Measurements from ENCODE around the gene ZBED3. TPM values are rescaled to one million over a fixed set of nuclear protein-coding genes. Genes with fewer than 3 reads are reported as not detected.
A peak's percentile ranks its signal among the peaks of the same experiment; 100 is the strongest.

Gene ZBED3, protein sequence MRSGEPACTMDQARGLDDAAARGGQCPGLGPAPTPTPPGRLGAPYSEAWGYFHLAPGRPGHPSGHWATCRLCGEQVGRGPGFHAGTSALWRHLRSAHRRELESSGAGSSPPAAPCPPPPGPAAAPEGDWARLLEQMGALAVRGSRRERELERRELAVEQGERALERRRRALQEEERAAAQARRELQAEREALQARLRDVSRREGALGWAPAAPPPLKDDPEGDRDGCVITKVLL
- 2.3 and 4.3 TPM in 2 replicates for total RNA-seq
- 21.7 and 24.8 TPM in 2 replicates for polyA plus RNA-seq

DNA sequence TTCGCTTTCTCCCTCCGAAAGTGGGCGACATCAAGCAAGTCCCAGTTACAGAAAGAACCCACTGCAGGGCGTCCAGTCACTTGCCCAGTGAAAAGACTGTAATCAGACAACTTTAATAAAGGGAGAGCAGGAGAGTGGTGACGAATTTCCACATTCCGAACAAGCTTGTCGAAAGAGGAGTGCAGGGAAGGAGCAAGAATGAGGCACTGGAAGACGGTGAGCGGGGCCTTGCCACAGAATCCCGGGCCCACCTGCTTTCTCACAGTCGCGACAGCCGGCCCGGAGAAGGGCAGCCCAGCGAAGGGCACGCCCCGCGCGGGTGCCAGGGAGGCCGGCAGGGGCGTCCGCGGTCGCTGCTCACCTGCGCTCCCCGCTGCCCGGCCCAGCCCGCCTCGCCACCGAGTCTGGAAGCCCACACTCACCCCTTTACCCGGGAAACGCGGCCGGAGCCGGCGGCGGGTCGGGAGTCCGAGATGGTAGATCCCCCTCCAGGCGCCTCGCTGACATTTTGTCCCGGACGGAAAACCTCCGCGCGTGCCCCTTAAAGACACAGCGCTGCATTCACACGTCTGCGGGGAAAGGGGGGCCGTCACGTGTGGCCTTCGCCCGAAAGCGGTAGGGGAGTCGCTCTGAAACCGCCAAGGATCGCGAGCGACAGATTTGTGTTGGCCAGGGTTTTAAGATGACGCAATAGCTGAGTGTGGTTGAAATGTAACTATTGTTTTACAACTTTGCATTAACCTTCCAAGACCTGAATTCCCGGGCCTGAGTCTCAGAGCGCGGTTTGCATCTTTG lies at the start of gene ZBED3:
TSS of gene ZBED3 (minus strand) at position 597 of the 795 bp plus-strand sequence. CDS start 9,407 bp downstream, outside the sequence.
- H3K9me3 ChIP-seq (ENCODE audit: low read depth): no peaks in the 10 kb centered on the region
- peak within 1 kb of the TSS; percentile 57 for H3K4me3 ChIP-seq
- H3K27ac ChIP-seq: peak within 1 kb of the TSS; percentile 96
- no peaks in the 10 kb centered on the region for H3K27me3 ChIP-seq
- H3K4me1 ChIP-seq (ENCODE audit: low read depth): peaks cover 15% of the 10 kb centered on the region
- TF ChIP-seq, protein P1, sequence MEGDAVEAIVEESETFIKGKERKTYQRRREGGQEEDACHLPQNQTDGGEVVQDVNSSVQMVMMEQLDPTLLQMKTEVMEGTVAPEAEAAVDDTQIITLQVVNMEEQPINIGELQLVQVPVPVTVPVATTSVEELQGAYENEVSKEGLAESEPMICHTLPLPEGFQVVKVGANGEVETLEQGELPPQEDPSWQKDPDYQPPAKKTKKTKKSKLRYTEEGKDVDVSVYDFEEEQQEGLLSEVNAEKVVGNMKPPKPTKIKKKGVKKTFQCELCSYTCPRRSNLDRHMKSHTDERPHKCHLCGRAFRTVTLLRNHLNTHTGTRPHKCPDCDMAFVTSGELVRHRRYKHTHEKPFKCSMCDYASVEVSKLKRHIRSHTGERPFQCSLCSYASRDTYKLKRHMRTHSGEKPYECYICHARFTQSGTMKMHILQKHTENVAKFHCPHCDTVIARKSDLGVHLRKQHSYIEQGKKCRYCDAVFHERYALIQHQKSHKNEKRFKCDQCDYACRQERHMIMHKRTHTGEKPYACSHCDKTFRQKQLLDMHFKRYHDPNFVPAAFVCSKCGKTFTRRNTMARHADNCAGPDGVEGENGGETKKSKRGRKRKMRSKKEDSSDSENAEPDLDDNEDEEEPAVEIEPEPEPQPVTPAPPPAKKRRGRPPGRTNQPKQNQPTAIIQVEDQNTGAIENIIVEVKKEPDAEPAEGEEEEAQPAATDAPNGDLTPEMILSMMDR (IDR thresholded peaks at IDR 0.05; ENCODE audit: low read depth, low read length): peak; percentile 29
- no peaks in the 10 kb centered on the region for H3K36me3 ChIP-seq
- peak; percentile 74 to 90 for DNase-seq (ENCODE audit: low read depth in 1 of 2, low spot score in 1 of 2)

DNA sequence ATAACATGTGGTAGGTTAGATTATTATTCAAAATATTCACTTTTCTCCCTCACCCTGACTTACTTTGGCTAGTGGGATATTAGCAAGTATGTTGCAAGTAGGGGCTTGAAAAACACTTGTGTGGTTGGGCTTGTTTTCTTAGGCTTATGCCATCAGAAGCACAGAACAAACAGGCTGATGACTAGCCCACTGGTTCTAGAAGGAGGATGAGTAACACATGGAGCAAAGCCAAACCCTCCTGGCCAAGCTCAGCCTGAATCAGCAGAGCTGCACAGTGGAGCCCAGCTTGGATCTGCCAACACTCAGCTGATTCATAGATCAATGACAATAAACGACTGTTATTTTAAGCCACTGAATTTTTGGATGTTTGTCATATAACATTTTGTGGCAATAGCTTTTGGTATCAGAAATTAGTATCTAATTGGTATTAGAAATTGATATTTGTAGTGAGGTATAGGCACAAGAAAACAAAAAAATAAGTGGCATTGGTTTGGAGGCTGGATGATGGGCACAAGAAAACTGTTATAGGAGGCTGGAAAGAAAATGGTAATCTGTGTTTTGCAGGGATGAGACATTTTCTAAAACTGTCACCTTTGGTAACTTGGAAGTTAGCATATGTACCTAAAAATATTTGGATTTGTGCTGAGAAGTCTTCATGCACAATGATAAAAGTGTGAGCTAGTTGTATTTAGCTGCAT lies 46.1 kb upstream of the ZBED3 start:
- Histone ChIP-seq H3K27me3 (no peaks in the 10 kb centered on the region), H3K4me3 (no peak overlapping the region), H3K27ac (no peak overlapping the region), H3K36me3 (no peaks in the 10 kb centered on the region), H3K4me1 (ENCODE audit: low read depth) (no peaks in the 10 kb centered on the region), H3K9me3 (ENCODE audit: low read depth) (no peaks in the 10 kb centered on the region)
- peak in 1 of 2 donors; percentile 97 for DNase-seq (ENCODE audit: low read depth in 1 of 2, low spot score in 1 of 2)
- TF ChIP-seq, protein P1 (IDR thresholded peaks at IDR 0.05; ENCODE audit: low read depth, low read length): no peak

DNA sequence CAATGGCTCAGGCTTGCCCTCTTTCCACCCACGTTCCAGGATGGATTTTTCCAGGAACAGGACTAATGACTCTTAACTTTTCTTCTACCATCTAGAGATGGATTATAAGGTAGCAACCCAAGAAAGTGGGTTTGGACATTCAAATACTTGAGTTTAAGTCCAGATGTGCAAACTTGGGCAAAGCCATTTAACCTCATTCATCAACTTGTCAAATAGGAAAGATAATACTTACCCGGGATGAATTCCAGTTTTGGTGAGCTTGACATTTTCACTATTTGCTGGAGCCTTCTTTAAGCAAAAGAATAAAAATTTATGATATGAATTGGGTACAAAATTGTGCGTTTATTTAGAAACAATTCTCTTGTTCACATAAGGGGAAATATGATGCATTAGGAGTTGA lies 44.3 kb upstream of the ZBED3 start:
- peak in 1 of 2 donors; percentile 38 for DNase-seq (ENCODE audit: low read depth in 1 of 2, low spot score in 1 of 2)
- Histone ChIP-seq H3K36me3 (no peaks in the 10 kb centered on the region), H3K27me3 (no peaks in the 10 kb centered on the region), H3K4me3 (no peak overlapping the region), H3K27ac (no peak overlapping the region), H3K9me3 (ENCODE audit: low read depth) (no peaks in the 10 kb centered on the region), H3K4me1 (ENCODE audit: low read depth) (no peaks in the 10 kb centered on the region)
- TF ChIP-seq, protein P1 (IDR thresholded peaks at IDR 0.05; ENCODE audit: low read depth, low read length): no peak

DNA sequence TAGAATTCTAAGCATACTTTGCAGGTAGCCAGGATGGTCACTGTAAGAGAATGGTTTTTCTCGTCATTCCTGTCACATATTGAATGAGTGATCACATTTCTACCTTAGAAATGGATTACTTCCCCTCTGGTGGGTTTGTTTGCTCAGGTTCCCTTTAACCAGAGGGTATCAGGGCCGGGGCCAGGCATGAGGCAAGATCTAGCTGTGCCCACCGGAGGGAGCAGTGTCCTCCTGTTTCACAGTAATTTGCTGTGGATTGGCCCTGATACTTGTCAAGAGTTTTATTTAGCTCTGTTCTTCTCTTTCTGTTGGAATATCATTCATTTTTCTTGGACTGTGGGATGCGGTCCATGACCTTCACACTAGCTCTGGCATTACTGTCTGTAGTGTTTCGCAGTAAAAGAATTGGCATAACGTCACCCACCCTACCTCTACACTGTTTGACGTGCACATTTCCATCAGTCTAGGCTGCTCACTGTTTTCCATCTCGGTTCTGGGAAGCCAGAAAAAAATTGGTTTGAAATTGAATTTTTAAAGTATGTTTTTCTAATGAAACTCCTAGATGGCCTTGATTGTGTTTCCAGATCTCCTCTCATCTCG lies 42.4 kb upstream of the ZBED3 start:
- TF ChIP-seq, protein P1 (IDR thresholded peaks at IDR 0.05; ENCODE audit: low read depth, low read length): peak; percentile 50
- Histone ChIP-seq H3K36me3 (no peaks in the 10 kb centered on the region), H3K4me1 (ENCODE audit: low read depth) (no peaks in the 10 kb centered on the region), H3K4me3 (no peak overlapping the region), H3K27ac (no peak overlapping the region), H3K27me3 (no peaks in the 10 kb centered on the region), H3K9me3 (ENCODE audit: low read depth) (no peaks in the 10 kb centered on the region)
- DNase-seq (ENCODE audit: low read depth in 1 of 2, low spot score in 1 of 2): peak; percentile 40 to 51

DNA sequence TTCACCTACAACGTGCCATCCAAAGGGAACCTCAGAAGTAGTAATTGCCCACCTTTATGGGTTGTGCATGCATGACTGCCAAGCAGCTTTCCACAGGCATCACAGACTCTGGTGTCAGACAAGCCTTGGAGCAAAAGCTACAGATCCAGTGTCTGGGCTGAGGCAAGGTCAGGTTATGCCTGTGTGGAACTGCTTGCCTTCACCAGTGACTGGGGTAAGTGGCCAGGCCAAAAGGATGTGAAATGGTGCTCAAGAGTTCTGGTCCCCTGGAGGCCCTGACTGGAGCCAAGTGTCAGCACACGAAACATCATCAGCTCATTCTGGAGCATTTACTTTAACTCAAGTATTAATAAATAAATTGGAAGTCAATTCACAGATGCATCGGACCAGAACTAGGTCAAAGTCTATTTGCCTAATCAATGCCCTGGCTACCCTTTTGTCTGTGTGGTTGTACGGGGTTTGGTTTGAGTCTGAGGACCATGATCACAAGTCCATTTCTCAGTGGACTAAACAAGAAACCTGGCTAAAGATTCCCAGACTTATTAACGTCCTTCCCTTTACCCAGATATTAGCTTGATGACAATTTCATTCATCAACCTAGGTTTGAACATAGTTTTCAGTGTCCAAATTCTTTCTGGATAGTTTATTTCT lies 41.5 kb upstream of the ZBED3 start:
- H3K27me3 ChIP-seq: no peaks in the 10 kb centered on the region
- H3K9me3 ChIP-seq (ENCODE audit: low read depth): no peaks in the 10 kb centered on the region
- TF ChIP-seq, protein P1 (IDR thresholded peaks at IDR 0.05; ENCODE audit: low read depth, low read length): no peak
- no peak overlapping the region for H3K4me3 ChIP-seq
- no peaks in the 10 kb centered on the region for H3K36me3 ChIP-seq
- H3K27ac ChIP-seq: no peak overlapping the region
- no peaks in the 10 kb centered on the region for H3K4me1 ChIP-seq (ENCODE audit: low read depth)
- no peak for DNase-seq (ENCODE audit: low read depth in 1 of 2, low spot score in 1 of 2)

Data from cardiac muscle cell (in vitro differentiated cells and primary cell).